Breast epithelium (tissue), 4 donors: Measurements from ENCODE around the gene BCORL1. TPM values are rescaled to one million over a fixed set of nuclear protein-coding genes. Genes with fewer than 3 reads are reported as not detected.

Experiments
- DNase-seq, 2 donors: peaks; one replicate each; pipeline ENCODE4 v3.0.0-alpha.2; 2019; ENCODE audit warnings: low spot score in 2 of 2
- H3K27ac ChIP-seq, 2 donors: fragments of 200-600 bp; sonication (generic) in 1 of 2; one replicate each; pipeline ENCODE4 v1.5.1; 2016 to 2019; ENCODE audit warnings: mild to moderate bottlenecking in 1 of 2
- H3K27me3 ChIP-seq, 2 donors: fragments of 200-600 bp; sonication (generic) in 1 of 2; one replicate each; pipeline versions ENCODE4 v1.5.1 to v1.6.0; 2017 to 2019; ENCODE audit warnings: control low read depth in 1 of 2, mild to moderate bottlenecking in 1 of 2
- H3K36me3 ChIP-seq: fragments of 200-600 bp; one replicate; pipeline ENCODE4 v1.5.1; 2019
- H3K4me1 ChIP-seq, 2 donors: fragments of 200-600 bp; sonication (generic); one replicate each; pipeline ENCODE4 v1.5.1; 2016 to 2019; ENCODE audit warnings: control low read depth in 1 of 2
- H3K4me3 ChIP-seq, 3 donors: fragments of 200-600 bp; sonication (generic); 1 replicate in 2 of 3; 2 replicates in 1 of 3; pipeline ENCODE4 v1.5.1; 2016 to 2019; ENCODE audit warnings: mild to moderate bottlenecking in 3 of 3, moderate library complexity in 2 of 3
- H3K9me3 ChIP-seq, 2 donors: fragments of 200-600 bp; sonication (generic) in 1 of 2; one replicate each; pipeline ENCODE4 v1.5.1; 2016 to 2019; ENCODE audit warnings: control low read depth in 1 of 2
- POLR2A ChIP-seq: fragments of 450-650 bp; IDR thresholded peaks from one replicate; pipeline ENCODE4 v1.6.1; 2016; ENCODE audit warnings: antibody characterized with exemption, mild to moderate bottlenecking, moderate library complexity
- POLR2AphosphoS5 ChIP-seq, 3 donors: sonication (generic); formaldehyde crosslinking; IDR thresholded peaks; one replicate each; pipeline ENCODE4 v1.6.1; 2017; ENCODE audit warnings: antibody characterized with exemption in 3 of 3
- intact Hi-C: fragments of 100-400 bp; cut with DNase I; formaldehyde crosslinking; loops from one replicate; pipeline ENCODE4 v1.15.1; 2023; ENCODE audit warnings: low total_unique reads
- total RNA-seq, 3 donors: library from RNA; depleted of rRNA; stranded (reverse); fragments of >200 nt; gene quantifications; one replicate each; pipeline ENCODE4 v1.1.0, GENCODE V29; 2016
- TF ChIP-seq, protein P1 (sequence below), 3 donors: fragments of 450-650 bp; IDR thresholded peaks; one replicate each; pipeline ENCODE4 v1.5.1; 2016 to 2017; ENCODE audit warnings: antibody characterized with exemption in 3 of 3, mild to moderate bottlenecking in 3 of 3, moderate library complexity in 3 of 3

BCORL1 gene
- total RNA-seq, 3 donors from 2014 or later, result 4.5 to 5.0 (median 4.9) TPM

DNA sequence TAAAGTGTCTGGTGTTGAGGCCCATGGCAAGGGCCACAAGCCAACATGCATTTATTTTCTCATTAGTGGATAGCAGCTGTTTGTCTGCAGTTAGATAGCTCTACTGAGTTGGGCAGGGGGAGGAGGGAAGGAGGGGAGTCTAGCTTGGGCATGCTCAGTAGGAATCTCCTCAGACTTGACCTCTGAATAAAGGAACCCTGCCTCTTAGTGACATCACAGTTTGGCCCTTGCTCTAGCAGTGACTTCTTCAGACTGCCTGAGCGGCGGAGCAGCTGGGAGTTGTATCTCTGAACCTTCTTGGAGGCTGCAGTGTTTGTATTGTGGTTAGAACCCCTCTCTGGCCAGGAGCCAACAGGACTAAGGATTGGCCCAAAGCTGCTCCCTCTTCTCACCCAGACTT is 57.4 kb downstream of the BCORL1 start:
- no peak for DNase-seq

GRCh38 chrX:130047416-130047815 is 65.0 kb downstream of the BCORL1 start:
- Histone ChIP-seq H3K4me3 (no peak overlapping the region), H3K27me3 (no peaks in the 10 kb centered on the region), H3K36me3 (no peaks in the 10 kb centered on the region), H3K9me3 (no peaks in the 10 kb centered on the region), H3K27ac (no peak overlapping the region), H3K4me1 (no peaks in the 10 kb centered on the region)
- intact Hi-C loops, result loop anchor here (5.0 to 10.0 kb wide), 2 partner anchors 63 to 235 kb away; partner anchors contain the start of gene BCORL1
- DNase-seq, result no peak
- TF ChIP-seq POLR2AphosphoS5 (IDR thresholded peaks at IDR 0.05) (no peak), POLR2A (no peak)
- TF ChIP-seq, protein P1, sequence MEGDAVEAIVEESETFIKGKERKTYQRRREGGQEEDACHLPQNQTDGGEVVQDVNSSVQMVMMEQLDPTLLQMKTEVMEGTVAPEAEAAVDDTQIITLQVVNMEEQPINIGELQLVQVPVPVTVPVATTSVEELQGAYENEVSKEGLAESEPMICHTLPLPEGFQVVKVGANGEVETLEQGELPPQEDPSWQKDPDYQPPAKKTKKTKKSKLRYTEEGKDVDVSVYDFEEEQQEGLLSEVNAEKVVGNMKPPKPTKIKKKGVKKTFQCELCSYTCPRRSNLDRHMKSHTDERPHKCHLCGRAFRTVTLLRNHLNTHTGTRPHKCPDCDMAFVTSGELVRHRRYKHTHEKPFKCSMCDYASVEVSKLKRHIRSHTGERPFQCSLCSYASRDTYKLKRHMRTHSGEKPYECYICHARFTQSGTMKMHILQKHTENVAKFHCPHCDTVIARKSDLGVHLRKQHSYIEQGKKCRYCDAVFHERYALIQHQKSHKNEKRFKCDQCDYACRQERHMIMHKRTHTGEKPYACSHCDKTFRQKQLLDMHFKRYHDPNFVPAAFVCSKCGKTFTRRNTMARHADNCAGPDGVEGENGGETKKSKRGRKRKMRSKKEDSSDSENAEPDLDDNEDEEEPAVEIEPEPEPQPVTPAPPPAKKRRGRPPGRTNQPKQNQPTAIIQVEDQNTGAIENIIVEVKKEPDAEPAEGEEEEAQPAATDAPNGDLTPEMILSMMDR (IDR thresholded peaks at IDR 0.05), result no peak

More for the DNA sequence above, 57.4 kb downstream of the BCORL1 start:
- TF ChIP-seq POLR2AphosphoS5 (IDR thresholded peaks at IDR 0.05), result no peak
- TF ChIP-seq POLR2A, result no peak
- TF ChIP-seq, protein P1 (IDR thresholded peaks at IDR 0.05), result no peak
- no peaks in the 10 kb centered on the region for H3K36me3 ChIP-seq
- no peaks in the 10 kb centered on the region for H3K9me3 ChIP-seq
- intact Hi-C loops, result loop anchor here (5.0 to 10.0 kb wide), 2 partner anchors 55 to 382 kb away; partner anchors contain the start of gene BCORL1
- H3K27ac ChIP-seq, result no peak overlapping the region
- H3K4me1 ChIP-seq, result no peaks in the 10 kb centered on the region
- H3K27me3 ChIP-seq, result peaks cover 0 to 2% of the 10 kb centered on the region in 2 donors
- no peak overlapping the region for H3K4me3 ChIP-seq

GRCh38 chrX:130048686-130049222 is 66.3 kb downstream of the BCORL1 start:
- Histone ChIP-seq H3K27ac (no peak overlapping the region), H3K4me3 (no peak overlapping the region), H3K27me3 (peaks cover 0 to 6% of the 10 kb centered on the region in 2 donors), H3K9me3 (no peaks in the 10 kb centered on the region), H3K4me1 (no peaks in the 10 kb centered on the region), H3K36me3 (no peaks in the 10 kb centered on the region)
- DNase-seq, result no peak
- TF ChIP-seq, protein P1 (IDR thresholded peaks at IDR 0.05), result no peak
- TF ChIP-seq POLR2AphosphoS5 (IDR thresholded peaks at IDR 0.05), result no peak
- TF ChIP-seq POLR2A, result no peak
- intact Hi-C loops, result loop anchor here (5.0 to 10.0 kb wide), 2 partner anchors 64 to 236 kb away; partner anchors contain the start of gene BCORL1

- peaks cover 0 to 6% of the 10 kb centered on the region in 2 donors for H3K27me3 ChIP-seq
- H3K4me1 ChIP-seq, result no peaks in the 10 kb centered on the region
- TF ChIP-seq, protein P1 (IDR thresholded peaks at IDR 0.05), result no peak
- TF ChIP-seq POLR2AphosphoS5 (IDR thresholded peaks at IDR 0.05), result no peak
- no peak for TF ChIP-seq POLR2A
- H3K4me3 ChIP-seq, result no peak overlapping the region
- no peaks in the 10 kb centered on the region for H3K36me3 ChIP-seq
- intact Hi-C loops, result loop anchor here (5.0 to 10.0 kb wide), 3 partner anchors 65 to 238 kb away; partner anchors contain the start of gene BCORL1
- no peaks in the 10 kb centered on the region for H3K9me3 ChIP-seq
- DNase-seq, result no peak
- no peak overlapping the region for H3K27ac ChIP-seq
Measured at GRCh38 chrX:130049821-130050220, 67.4 kb downstream of the BCORL1 start.

DNA sequence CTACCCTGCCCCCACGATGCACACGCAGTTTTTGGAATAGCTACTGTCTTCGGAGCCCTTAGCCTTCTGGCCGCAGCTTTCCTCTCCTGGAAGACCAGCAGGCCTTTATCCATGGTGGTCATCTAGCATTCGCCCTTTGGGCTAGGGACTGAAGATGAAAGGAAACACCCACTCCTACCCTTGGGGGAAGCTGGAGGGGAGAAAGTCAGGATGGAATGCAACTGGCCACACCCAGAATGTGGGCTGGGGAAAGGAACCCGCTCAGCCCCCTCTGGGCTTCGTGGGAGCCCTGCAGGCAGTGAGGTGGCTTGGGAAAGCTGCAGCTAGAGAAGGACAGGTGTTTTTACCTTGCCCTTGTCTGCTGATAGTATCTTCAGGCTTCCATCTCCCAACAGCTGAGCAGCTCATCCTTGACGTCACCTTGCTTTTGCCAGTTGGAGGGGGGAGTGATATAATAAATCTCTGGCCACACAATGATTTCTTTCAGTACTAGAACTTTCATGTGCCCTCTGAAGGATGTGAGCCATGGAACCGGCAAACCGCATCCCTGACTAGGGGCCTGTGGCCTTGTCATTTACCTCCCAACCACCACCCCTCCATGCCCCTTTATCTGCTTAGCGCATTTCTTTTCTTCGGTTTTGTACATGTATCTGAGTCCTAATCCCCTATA is 68.9 kb downstream of the BCORL1 start:
- Histone ChIP-seq H3K27me3 (peaks cover 0 to 6% of the 10 kb centered on the region in 2 donors), H3K9me3 (no peaks in the 10 kb centered on the region), H3K4me1 (no peaks in the 10 kb centered on the region), H3K4me3 (no peak overlapping the region), H3K36me3 (no peaks in the 10 kb centered on the region), H3K27ac (no peak overlapping the region)
- intact Hi-C loops, result loop anchor here (10.0 kb wide), 1 partner anchor 127 kb away; no protein-coding TSS in a partner anchor
- TF ChIP-seq POLR2A, result no peak
- TF ChIP-seq, protein P1 (IDR thresholded peaks at IDR 0.05), result no peak
- no peak for TF ChIP-seq POLR2AphosphoS5 (IDR thresholded peaks at IDR 0.05)
- DNase-seq, result no peak
